Esophagus muscularis mucosa (tissue), 4 donors: Measurements from ENCODE around the gene SNAPC2. TPM values are rescaled to one million over a fixed set of nuclear protein-coding genes. Genes with fewer than 3 reads are reported as not detected.

Source experiments
- DNase-seq: peaks from one replicate; pipeline ENCODE4 v3.0.0-alpha.2; 2017; ENCODE audit errors: extremely low spot score
- H3K27ac ChIP-seq, 4 donors: fragments of 200-600 bp; sonication (generic); replicated peaks in 1 of 4; 1 replicate in 3 of 4; 2 replicates in 1 of 4; pipeline ENCODE4 v1.5.1; 2016 to 2019; ENCODE audit warnings: mild to moderate bottlenecking in 1 of 4
- H3K27me3 ChIP-seq, 4 donors: fragments of 200-600 bp; sonication (generic); one replicate each; pipeline versions ENCODE4 v1.5.1 to v1.6.0; 2016 to 2019
- H3K36me3 ChIP-seq, 4 donors: fragments of 200-600 bp; sonication (generic); one replicate each; pipeline ENCODE4 v1.5.1; 2016 to 2019
- H3K4me1 ChIP-seq, 4 donors: fragments of 200-600 bp; sonication (generic); one replicate each; pipeline ENCODE4 v1.5.1; 2016 to 2019
- H3K4me3 ChIP-seq, 4 donors: fragments of 200-600 bp; sonication (generic); 1 replicate in 2 of 4; 2 replicates in 2 of 4; pipeline ENCODE4 v1.5.1; 2016 to 2019; ENCODE audit warnings: mild to moderate bottlenecking in 4 of 4, moderate library complexity in 1 of 4
- H3K9me3 ChIP-seq, 4 donors: fragments of 200-600 bp; sonication (generic); 1 replicate in 3 of 4; 2 replicates in 1 of 4; pipeline ENCODE4 v1.5.1; 2016 to 2019
- CTCF ChIP-seq, 3 experiments: fragments of 200-600 bp in 2 of 3; fragments of 450-650 bp in 1 of 3; sonication (generic) in 2 of 3; IDR thresholded peaks; one replicate each; pipeline ENCODE4 v1.5.1; 2017 to 2019; ENCODE audit warnings: antibody characterized with exemption in 3 of 3, mild to moderate bottlenecking in 2 of 3, moderate library complexity in 1 of 3
- EP300 ChIP-seq: sonication (generic); formaldehyde crosslinking; IDR thresholded peaks from one replicate; pipeline ENCODE4 v1.6.1; 2017; ENCODE audit warnings: antibody characterized with exemption
- POLR2A ChIP-seq: fragments of 450-650 bp; IDR thresholded peaks from one replicate; pipeline ENCODE4 v1.6.1; 2017; ENCODE audit warnings: antibody characterized with exemption, moderate library complexity, mild to moderate bottlenecking, low read depth
- POLR2AphosphoS5 ChIP-seq, 2 donors: sonication (generic); formaldehyde crosslinking; IDR thresholded peaks; one replicate each; pipeline ENCODE4 v1.6.1; 2017; ENCODE audit warnings: antibody characterized with exemption in 2 of 2
- WGBS: methylation state at CpG from one replicate; pipeline ENCODE4 v1.1.5; 2018; 5-methylcytosine and 5-hydroxymethylcytosine counted together
- intact Hi-C: fragments of 100-400 bp; cut with DNase I; formaldehyde crosslinking; loops from one replicate; pipeline ENCODE4 v1.15.1; 2023
- total RNA-seq, 4 donors: library from RNA; depleted of rRNA; stranded (reverse); fragments of >200 nt; gene quantifications; one replicate each; pipeline versions ENCODE4 v1.1.0 to v1.2.1, GENCODE V29; 2016

SNAPC2 gene
- total RNA-seq, 4 donors from 2014 or later: 32.4 to 47.2 (median 35.0) TPM

GRCh38 chr19:7944177-7944761 lies 24.1 kb downstream of the SNAPC2 start:
- Histone ChIP-seq H3K27ac (peak overlapping the region; percentile 87 to 97 (median 94)), H3K4me3 (peak overlapping the region; percentile 63 to 97 (median 79)), H3K4me1 (peaks cover 19 to 48% (median 45%) of the 10 kb centered on the region in 4 donors), H3K27me3 (no peaks in the 10 kb centered on the region), H3K36me3 (peaks cover 14 to 20% (median 18%) of the 10 kb centered on the region in 4 donors), H3K9me3 (no peaks in the 10 kb centered on the region)
- intact Hi-C loops: loop anchor here (5.0 to 10.0 kb wide), 2 partner anchors 58 to 311 kb away; no protein-coding TSS in a partner anchor
- no peak for TF ChIP-seq POLR2AphosphoS5 (IDR thresholded peaks at IDR 0.05)
- peak; percentile 79 to 84 (median 82) for TF ChIP-seq CTCF (IDR thresholded peaks at IDR 0.05)
- peak; percentile 98 for DNase-seq
- WGBS: 27% methylated on average over 18 of the region's 18 CpGs

- H3K36me3 ChIP-seq: no peaks in the 10 kb centered on the region
- TF ChIP-seq EP300: no peak
- TF ChIP-seq POLR2A: no peak
- no peak for TF ChIP-seq CTCF (IDR thresholded peaks at IDR 0.05)
- TF ChIP-seq POLR2AphosphoS5 (IDR thresholded peaks at IDR 0.05): no peak
- no peaks in the 10 kb centered on the region for H3K9me3 ChIP-seq
- no peak overlapping the region for H3K4me3 ChIP-seq
- H3K27me3 ChIP-seq: no peaks in the 10 kb centered on the region
- no peak for DNase-seq
- WGBS: 95% methylated on average over 4 of the region's 4 CpGs
- intact Hi-C loops: loop anchor here (10.0 kb wide), 1 partner anchor 307 kb away; no protein-coding TSS in a partner anchor
- H3K4me1 ChIP-seq: peaks cover under 1 to 16% (median 10%) of the 10 kb centered on the region in 4 donors
- no peak overlapping the region for H3K27ac ChIP-seq
These were observed 27.8 kb downstream of the SNAPC2 start for GRCh38 chr19:7947939-7948338.

- H3K36me3 ChIP-seq: peaks cover 0 to 8% (median 7%) of the 10 kb centered on the region in 4 donors
- intact Hi-C loops: no loop called here
- peaks cover 0 to 6% (median 2%) of the 10 kb centered on the region in 4 donors for H3K4me1 ChIP-seq
- no peaks in the 10 kb centered on the region for H3K27me3 ChIP-seq
- no peaks in the 10 kb centered on the region for H3K9me3 ChIP-seq
- 22% methylated on average over 3 of the region's 3 CpGs for WGBS
- TF ChIP-seq EP300 (no peak), POLR2A (no peak), POLR2AphosphoS5 (IDR thresholded peaks at IDR 0.05) (no peak), CTCF (IDR thresholded peaks at IDR 0.05) (no peak)
- no peak overlapping the region for H3K4me3 ChIP-seq
- no peak for DNase-seq
- H3K27ac ChIP-seq: no peak overlapping the region
These were observed 32.9 kb downstream of the SNAPC2 start for GRCh38 chr19:7953060-7953459.

GRCh38 chr19:7953576-7953975 lies 33.4 kb downstream of the SNAPC2 start:
- Histone ChIP-seq H3K27ac (no peak overlapping the region), H3K36me3 (peaks cover 0 to 13% (median 11%) of the 10 kb centered on the region in 4 donors), H3K27me3 (no peaks in the 10 kb centered on the region), H3K4me3 (no peak overlapping the region), H3K4me1 (peaks cover 0 to 6% (median 2%) of the 10 kb centered on the region in 4 donors), H3K9me3 (no peaks in the 10 kb centered on the region)
- no peak for TF ChIP-seq EP300
- DNase-seq: no peak
- intact Hi-C loops: no loop called here
- 77% methylated on average over 7 of the region's 7 CpGs for WGBS

GRCh38 chr19:7955696-7956095 lies 35.6 kb downstream of the SNAPC2 start:
- WGBS: 86% methylated on average over 11 of the region's 11 CpGs
- Histone ChIP-seq H3K4me3 (no peak overlapping the region), H3K9me3 (no peaks in the 10 kb centered on the region), H3K27ac (no peak overlapping the region), H3K4me1 (peaks cover 0 to 9% (median 2%) of the 10 kb centered on the region in 4 donors), H3K36me3 (peaks cover 0 to 23% (median 16%) of the 10 kb centered on the region in 4 donors), H3K27me3 (no peaks in the 10 kb centered on the region)
- no peak for DNase-seq
- TF ChIP-seq POLR2A (no peak), EP300 (no peak), CTCF (IDR thresholded peaks at IDR 0.05) (no peak), POLR2AphosphoS5 (IDR thresholded peaks at IDR 0.05) (no peak)
- intact Hi-C loops: no loop called here
